OCI-M1 (cell line): ENCODE results near the gene SPATA20.

Experiments
- DNase-seq: peaks from one replicate; lab custom pipeline; 2025; lab: John Stamatoyannopoulos, UW

Gene SPATA20

GRCh38 chr17:50520483-50520882 lies 26.5 kb upstream of the SPATA20 start:
- no peak for DNase-seq

- no peak for DNase-seq
Observed at GRCh38 chr17:50521514-50521913, 25.5 kb upstream of the SPATA20 start.

- no peak for DNase-seq
Observed at GRCh38 chr17:50522766-50523165, 24.2 kb upstream of the SPATA20 start.

- no peak for DNase-seq
Observed at GRCh38 chr17:50523208-50523607, 23.8 kb upstream of the SPATA20 start.

GRCh38 chr17:50524838-50525237 lies 22.1 kb upstream of the SPATA20 start:
- DNase-seq: no peak

GRCh38 chr17:50527155-50527762 lies 19.7 kb upstream of the SPATA20 start:
- DNase-seq: peak; percentile 60

GRCh38 chr17:50527949-50528474 lies 19.0 kb upstream of the SPATA20 start:
- no peak for DNase-seq

GRCh38 chr17:50529849-50530248 lies 17.1 kb upstream of the SPATA20 start:
- no peak for DNase-seq

- no peak for DNase-seq
Observed at GRCh38 chr17:50531428-50532025, 15.4 kb upstream of the SPATA20 start.

- no peak for DNase-seq
Observed at GRCh38 chr17:50532452-50533024, 14.4 kb upstream of the SPATA20 start, which contains the start of gene EPN3. Gene EPN3 (plus strand): TSS chr17:50532735. CDS start chr17:50536557, 3,822 bp downstream.

- DNase-seq: no peak
Observed at GRCh38 chr17:50533185-50533584, 13.8 kb upstream of the SPATA20 start.

GRCh38 chr17:50533720-50534148 lies 13.2 kb upstream of the SPATA20 start:
- peak; percentile 50 for DNase-seq

GRCh38 chr17:50534222-50534978 lies 12.6 kb upstream of the SPATA20 start:
- DNase-seq: no peak

- DNase-seq: peak; percentile 19
Observed at GRCh38 chr17:50534979-50535326, 12.0 kb upstream of the SPATA20 start.

GRCh38 chr17:50535407-50535806 lies 11.6 kb upstream of the SPATA20 start:
- DNase-seq: no peak

GRCh38 chr17:50536683-50537646 lies 10.0 kb upstream of the SPATA20 start:
- DNase-seq: no peak

GRCh38 chr17:50537721-50538548 lies 9.0 kb upstream of the SPATA20 start:
- no peak for DNase-seq

- DNase-seq: no peak
Observed at GRCh38 chr17:50538549-50539410, 8.2 kb upstream of the SPATA20 start.

GRCh38 chr17:50539762-50540559 lies 7.0 kb upstream of the SPATA20 start:
- no peak for DNase-seq
